Measurements from ENCODE around the gene JMJD6.
A peak's percentile ranks its signal among the peaks of the same experiment; 100 is the strongest.
"Not testable (repeated sequence)": the region's sequence is repeated elsewhere in the genome, so short reads cannot be mapped to it uniquely, and the experiment has no call there.

Gene JMJD6

DNA sequence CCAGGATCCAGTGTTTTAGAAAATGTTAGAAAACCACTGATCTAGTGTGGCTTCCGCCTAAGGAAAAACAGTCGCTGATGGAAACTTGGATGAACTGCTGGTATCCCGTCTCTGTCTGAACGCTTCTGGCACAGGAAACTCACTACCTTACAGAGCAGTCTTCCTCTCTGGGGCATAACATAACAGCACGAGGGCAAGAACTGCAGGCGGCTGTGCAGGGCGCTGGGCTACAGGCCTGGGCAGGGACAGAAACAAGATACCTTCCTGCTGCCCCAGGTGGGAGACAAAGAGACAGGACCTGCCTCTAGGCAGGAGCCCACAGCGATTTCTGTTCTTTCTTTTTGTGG lies 26.2 kb downstream of the JMJD6 start:
- no peak overlapping the region for H3K4me3 ChIP-seq (ENCODE audit: low read depth, low read length)
- no peak for DNase-seq (ENCODE audit: low read depth)
- TF ChIP-seq, protein P1, sequence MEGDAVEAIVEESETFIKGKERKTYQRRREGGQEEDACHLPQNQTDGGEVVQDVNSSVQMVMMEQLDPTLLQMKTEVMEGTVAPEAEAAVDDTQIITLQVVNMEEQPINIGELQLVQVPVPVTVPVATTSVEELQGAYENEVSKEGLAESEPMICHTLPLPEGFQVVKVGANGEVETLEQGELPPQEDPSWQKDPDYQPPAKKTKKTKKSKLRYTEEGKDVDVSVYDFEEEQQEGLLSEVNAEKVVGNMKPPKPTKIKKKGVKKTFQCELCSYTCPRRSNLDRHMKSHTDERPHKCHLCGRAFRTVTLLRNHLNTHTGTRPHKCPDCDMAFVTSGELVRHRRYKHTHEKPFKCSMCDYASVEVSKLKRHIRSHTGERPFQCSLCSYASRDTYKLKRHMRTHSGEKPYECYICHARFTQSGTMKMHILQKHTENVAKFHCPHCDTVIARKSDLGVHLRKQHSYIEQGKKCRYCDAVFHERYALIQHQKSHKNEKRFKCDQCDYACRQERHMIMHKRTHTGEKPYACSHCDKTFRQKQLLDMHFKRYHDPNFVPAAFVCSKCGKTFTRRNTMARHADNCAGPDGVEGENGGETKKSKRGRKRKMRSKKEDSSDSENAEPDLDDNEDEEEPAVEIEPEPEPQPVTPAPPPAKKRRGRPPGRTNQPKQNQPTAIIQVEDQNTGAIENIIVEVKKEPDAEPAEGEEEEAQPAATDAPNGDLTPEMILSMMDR (IDR thresholded peaks at IDR 0.05; ENCODE audit: low read depth, low read length, missing control alignments) = no peak

DNA sequence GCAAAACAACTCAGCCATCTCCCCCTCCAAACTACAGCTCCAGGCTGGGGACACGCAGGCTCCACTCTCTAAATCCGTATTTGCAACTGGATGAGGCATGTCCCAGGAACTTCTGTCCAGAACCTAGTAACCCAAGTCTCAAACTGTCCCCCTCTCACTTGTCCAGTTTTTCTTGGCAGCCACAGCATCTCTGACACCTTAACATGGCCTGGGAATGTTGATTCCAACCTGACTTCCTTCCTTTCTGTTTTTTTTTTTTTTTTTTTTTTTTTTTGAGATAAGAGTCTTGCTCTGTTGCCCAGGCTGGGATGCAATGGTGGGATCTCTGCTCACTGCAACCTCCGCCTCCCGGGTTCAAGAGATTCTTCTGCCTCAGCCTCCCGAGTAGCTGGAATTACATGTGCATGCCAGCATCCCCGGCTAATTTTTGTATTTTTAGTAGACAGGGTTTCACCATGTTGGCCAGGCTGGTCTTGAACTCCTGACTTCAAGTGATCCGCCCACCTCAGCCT lies 27.9 kb downstream of the JMJD6 start:
- H3K4me3 ChIP-seq (ENCODE audit: low read depth, low read length); DNase-seq (ENCODE audit: low read depth): not testable (repeated sequence)

DNA sequence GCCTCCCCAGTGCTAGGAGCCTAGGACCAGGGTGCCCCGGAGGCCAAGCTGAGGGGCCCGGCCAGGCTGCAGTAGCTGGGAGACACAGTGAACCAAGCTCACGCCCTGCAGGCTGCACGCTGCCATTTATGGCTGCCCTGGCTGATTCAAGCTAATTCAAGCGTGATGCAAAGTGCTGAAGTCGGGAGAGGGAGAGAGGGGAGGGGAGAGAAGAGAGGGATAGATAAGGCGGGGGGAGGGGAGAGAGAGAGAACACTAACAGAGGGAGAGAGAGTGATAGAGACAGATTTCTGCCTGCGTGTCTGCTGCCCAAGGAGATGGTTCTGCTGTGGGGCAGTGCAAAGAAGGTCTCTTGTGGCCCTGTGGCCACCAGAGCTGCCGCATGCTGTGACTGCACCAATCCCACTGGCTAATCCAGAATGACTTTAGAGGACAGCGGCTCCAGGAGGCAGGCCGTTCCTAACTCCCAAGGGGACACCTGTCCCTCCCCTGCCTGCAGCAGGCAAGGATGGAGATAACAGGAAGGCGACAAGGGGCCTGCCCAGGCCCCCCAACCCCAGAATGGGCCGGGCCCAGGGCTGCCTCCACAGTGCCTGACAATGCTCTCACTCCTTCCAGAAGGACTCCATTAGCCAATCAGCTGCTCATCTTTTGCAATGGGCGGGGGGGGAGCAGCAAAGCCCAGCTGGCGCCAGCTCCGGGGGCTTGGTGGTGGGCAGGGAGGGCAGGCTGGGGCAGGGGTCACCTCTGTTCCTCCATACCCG lies 28.5 kb downstream of the JMJD6 start:
- TF ChIP-seq, protein P1 (IDR thresholded peaks at IDR 0.05; ENCODE audit: low read depth, low read length, missing control alignments) = no peak
- DNase-seq (ENCODE audit: low read depth) = no peak
- no peak overlapping the region for H3K4me3 ChIP-seq (ENCODE audit: low read depth, low read length)

DNA sequence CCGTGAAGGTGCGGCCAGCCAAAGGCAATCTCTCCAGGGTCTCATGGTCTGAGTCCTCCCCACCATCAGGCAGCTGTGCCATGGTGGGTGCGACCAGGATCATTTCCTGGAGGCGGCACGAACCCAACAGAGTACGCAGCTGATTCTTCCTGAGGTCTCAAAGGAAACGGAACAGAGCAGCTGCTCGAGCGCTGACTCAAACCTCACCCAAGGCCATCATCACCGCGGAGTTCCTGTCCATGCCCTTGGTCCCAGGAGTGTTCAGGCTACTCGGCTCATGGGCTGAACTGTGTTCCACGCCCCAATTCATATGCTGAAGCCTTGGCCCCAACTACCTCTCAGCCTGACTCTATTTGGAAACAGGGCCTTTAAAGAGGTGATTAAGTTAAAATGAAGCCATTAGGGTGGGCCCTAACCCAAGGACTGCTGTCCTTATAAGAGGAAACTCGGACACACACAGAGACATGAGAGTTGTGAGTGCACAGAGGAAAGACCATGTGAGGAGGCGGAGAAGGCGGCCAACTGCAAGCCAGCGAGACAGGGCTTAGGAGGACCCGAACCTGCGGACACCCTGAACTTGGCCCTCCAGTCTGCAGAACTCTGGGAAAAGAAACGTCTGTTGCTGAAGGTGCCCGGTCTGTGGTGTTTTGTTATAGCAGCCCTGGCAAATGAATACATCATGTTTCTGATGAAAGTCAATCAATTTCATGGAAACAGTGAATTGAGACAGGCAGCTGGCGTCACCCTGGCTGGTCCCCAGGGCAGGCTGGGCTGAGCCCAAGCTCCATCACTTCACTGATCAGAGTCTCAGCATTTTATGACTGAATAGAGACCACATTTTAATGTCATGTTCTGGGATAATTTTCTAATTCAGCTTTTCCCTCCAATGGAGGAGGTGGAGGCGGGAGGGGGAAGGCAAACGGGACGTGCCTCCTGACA lies 29.4 kb downstream of the JMJD6 start:
- DNase-seq (ENCODE audit: low read depth) = peak; percentile 52
- TF ChIP-seq, protein P1 (IDR thresholded peaks at IDR 0.05; ENCODE audit: low read depth, low read length, missing control alignments) = no peak
- H3K4me3 ChIP-seq (ENCODE audit: low read depth, low read length) = no peak overlapping the region

DNA sequence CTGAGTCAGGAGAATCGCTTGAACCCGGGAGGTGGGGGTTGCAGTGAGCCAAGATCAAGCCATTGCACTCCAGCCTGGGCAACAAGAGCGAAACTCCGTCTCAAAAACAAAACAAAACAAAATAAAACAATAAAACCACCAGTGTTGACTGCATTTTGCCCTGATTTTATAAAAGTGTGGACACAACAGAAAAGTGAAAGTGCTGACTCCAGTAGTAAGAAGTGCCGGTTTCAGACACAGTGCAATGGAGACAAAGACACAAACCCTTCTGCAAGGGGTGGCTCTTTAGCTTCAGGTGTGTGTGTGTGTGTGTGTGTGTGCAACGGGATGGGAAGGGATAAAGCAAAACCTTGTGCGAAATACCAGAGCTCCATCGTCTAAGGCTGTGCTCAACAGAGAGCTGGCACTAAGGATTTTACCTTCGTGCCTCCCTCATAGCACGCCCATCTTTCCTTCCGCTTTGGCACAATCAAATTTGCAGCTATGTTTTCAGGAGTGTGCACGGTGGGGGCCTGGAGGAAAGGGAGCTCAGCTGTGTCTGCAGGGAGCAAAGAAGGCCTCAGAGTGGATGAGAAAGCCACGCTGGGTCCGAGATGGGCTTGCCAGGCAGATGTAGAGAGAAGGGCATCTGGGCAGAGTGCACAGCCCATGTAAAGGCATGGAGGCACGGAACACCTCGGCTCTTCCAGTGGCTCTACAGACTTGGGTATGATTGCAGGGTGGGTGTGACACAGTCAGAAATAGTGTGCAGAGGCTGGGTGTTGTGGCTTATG lies 31.2 kb downstream of the JMJD6 start:
- no peak for DNase-seq (ENCODE audit: low read depth)
- no peak overlapping the region for H3K4me3 ChIP-seq (ENCODE audit: low read depth, low read length)
- TF ChIP-seq, protein P1 (IDR thresholded peaks at IDR 0.05; ENCODE audit: low read depth, low read length, missing control alignments) = no peak

DNA sequence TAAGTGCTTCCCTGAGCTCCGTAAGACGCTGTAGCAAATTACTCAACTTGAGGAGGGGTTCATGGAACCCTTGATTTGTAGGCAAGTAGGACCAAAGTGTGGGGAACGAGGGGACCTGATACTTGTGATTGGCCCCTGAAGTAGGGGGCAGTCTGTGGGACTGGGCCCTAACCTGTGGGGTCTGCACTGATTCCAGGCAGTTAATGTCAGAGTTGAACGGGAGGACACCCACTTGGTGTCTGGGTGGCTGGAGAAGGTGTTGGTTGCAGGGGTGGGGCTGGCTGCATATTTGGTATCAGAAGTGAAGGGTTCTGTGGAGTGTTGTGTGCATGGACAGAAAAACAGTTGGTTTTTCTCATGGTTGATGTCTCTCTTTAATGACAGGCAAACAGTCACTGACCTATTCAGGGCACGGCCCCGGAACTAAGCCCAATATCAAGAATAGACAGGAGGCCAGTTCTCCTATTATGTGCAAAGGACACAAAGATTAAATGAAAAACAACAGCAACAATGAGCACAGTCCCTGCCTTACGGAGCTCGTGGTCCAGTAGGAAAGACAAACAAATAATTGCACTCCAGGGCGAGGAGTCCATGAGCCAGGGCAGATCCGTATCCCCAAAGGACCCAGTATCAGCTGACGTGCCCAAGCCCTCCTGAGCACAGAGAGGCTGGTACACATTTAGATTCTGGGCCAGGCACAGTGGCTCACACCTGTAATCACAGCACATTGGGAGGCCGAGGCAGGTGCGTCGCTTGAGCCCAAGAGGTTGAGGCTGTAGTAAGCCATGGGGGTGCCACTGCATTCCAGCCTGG lies 34.8 kb downstream of the JMJD6 start:
- H3K4me3 ChIP-seq (ENCODE audit: low read depth, low read length) = no peak overlapping the region
- no peak for DNase-seq (ENCODE audit: low read depth)
- TF ChIP-seq, protein P1 (IDR thresholded peaks at IDR 0.05; ENCODE audit: low read depth, low read length, missing control alignments) = no peak

All from GM12864 (cell line).